RWPE1 (cell line): ENCODE measurements around the gene TNRC6B.

Source experiments
- CTCF ChIA-PET: fragments of 350-600 bp; sonication (Branson Sonifier 250); formaldehyde crosslinking; extraction: SDS; loops from one replicate; lab custom pipeline; 2021; lab: Yijun Ruan, JAX
- POLR2A ChIA-PET: fragments of 400-600 bp; formaldehyde crosslinking; extraction: SDS; loops from one replicate; lab custom pipeline; 2020; ENCODE audit warnings: antibody characterized with exemption; ENCODE audit not compliant: low non-redundant PET; lab: Yijun Ruan, JAX
- DNase-seq: peaks from one replicate; pipeline ENCODE4 v3.0.0; 2012; ENCODE audit warnings: low spot score
- H3K27ac ChIP-seq: fragments of 450-650 bp; 2 replicates; pipeline ENCODE4 v1.5.1; 2017
- TF ChIP-seq, protein P1 (sequence below): fragments of 450-650 bp; conservative IDR thresholded peaks from 2 replicates; pipeline ENCODE4 v1.5.1; 2017; ENCODE audit warnings: low read depth, mild to moderate bottlenecking

Gene TNRC6B

DNA sequence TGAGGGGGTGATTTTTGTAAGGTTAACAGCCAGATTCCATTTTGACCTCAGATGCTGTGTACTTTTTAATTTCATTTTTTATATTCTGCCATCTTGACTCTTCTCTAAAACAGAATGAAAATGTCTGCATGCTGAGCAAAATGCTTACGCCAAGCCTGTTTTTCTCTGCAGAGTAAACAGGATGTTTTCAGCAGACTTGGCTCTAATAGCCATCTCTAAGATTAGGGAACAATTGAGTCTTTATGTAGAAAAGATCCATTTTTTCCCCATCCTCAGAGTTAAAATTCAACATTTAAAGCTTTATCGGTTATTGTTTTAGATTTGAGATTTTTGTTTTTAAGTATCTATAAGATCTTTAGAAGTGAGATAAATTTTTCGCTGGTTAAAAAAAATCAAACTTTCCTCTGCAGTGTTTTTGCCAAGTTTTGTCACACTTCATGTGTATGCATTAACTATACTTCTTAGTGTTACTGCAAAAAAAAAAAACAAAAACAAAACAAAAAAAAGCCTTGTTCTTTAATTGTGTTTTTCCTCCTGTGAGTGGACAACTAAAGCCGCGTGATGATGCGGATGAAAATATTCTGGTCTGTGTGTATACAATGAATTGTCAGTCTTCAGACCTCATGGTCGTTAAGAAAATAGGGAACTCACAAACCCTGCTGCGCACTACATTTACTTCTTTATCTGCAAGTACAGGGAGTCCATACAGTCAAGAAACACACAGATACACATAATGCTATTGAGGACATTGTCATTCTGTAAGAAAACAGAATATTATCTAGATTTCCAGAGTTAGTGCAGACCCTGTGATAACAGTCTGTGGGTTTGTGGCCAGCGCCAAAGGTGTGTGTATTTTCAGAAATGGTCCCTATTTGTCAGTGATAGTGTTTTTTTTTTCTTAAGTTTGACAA, 151.1 kb downstream of the TNRC6B start:
- TF ChIP-seq, protein P1, sequence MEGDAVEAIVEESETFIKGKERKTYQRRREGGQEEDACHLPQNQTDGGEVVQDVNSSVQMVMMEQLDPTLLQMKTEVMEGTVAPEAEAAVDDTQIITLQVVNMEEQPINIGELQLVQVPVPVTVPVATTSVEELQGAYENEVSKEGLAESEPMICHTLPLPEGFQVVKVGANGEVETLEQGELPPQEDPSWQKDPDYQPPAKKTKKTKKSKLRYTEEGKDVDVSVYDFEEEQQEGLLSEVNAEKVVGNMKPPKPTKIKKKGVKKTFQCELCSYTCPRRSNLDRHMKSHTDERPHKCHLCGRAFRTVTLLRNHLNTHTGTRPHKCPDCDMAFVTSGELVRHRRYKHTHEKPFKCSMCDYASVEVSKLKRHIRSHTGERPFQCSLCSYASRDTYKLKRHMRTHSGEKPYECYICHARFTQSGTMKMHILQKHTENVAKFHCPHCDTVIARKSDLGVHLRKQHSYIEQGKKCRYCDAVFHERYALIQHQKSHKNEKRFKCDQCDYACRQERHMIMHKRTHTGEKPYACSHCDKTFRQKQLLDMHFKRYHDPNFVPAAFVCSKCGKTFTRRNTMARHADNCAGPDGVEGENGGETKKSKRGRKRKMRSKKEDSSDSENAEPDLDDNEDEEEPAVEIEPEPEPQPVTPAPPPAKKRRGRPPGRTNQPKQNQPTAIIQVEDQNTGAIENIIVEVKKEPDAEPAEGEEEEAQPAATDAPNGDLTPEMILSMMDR = no peak
- POLR2A ChIA-PET = no interaction called here
- CTCF ChIA-PET = interaction anchor here (0.6 kb wide), 1 partner anchor 14 kb away, joined by 3 read pairs; no protein-coding TSS in a partner anchor
- DNase-seq = no peak
- no peak overlapping the region for H3K27ac ChIP-seq

DNA sequence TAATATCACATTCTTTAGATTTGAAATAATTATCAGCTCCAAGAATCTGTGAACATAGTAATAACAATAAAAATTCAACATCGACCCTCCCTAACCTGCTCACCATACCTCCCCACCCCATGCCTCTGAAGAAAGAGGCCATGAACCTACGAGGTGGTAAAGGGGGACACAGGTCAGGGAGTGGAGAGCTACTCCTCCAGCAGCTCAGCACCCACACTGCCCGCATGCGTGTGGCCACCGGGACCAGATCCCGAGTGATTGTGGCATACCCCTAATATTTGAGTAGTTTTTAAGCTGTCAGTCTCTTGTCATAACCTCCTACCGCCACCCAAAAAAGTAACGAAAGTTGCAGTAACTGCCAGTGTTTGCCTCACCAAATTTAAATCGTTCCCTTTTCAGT, 151.7 kb downstream of the TNRC6B start:
- no peak overlapping the region for H3K27ac ChIP-seq
- ChIA-PET POLR2A (no interaction called here), CTCF (no interaction called here)
- DNase-seq = no peak
- TF ChIP-seq, protein P1 = no peak

DNA sequence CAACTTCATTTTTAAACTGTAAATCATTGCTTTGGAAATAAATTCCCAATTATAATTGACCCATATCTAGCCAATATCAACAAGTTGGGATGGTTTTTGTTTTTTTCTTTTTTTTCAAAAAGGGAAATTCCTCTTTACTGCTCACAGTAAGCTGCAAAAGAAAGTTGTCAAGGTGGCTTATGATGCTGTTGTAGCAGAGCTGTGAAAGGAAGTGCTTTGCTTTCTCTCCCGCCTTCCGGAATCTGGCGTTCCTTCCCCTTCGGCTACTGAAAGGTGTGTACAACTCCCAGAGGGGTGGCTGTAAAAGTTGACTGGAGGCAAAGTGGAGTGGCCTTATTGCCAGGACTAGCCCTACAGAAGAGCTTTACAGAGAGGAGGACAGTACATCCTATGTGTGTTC, 152.4 kb downstream of the TNRC6B start:
- CTCF ChIA-PET = interaction anchor here (0.6 kb wide), 1 partner anchor 34 kb away, joined by 4 read pairs; no protein-coding TSS in a partner anchor
- no peak overlapping the region for H3K27ac ChIP-seq
- POLR2A ChIA-PET = no interaction called here
- no peak for DNase-seq
- TF ChIP-seq, protein P1 = no peak

DNA sequence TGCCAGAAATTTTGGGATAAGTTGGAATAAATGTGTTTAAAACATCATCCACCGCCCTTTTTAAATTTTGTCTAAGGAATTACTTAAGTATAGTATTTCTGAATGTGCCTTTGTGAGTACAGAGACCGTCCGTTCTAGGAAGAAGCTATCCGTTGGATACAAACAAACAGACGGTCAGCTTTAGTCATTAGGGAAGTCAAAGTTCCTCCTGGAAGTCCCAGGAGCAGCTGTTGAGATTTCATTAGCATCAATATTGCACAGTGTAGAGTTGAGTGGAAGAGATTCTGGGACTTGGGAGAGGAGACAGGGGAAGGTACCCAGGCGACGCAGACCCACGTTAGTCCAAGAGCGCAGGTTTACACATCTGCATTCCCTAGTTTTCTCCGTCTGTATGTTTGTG, 152.9 kb downstream of the TNRC6B start:
- no peak for DNase-seq
- TF ChIP-seq, protein P1 = no peak
- ChIA-PET CTCF (no interaction called here), POLR2A (no interaction called here)
- no peak overlapping the region for H3K27ac ChIP-seq

DNA sequence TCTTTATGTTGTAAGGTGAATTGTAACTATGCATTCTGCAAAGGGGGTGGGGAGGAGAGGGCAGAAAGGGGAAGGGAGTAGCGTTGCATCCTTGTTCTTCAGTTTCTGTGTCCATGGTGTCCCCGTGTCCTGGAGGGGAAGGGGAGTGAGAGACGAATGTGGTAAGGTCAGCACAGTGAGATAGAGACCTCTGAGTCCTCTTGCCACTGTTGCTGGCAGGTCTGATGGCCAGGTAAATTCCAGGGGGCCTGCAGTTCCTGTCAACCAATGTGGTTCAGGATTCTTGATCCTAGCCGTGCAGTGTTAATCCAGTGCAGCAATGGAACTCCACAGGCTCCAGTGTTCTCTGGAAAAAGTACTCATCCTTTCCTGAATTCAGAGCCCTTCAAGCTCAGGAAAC, 154.0 kb downstream of the TNRC6B start:
- ChIA-PET CTCF (no interaction called here), POLR2A (no interaction called here)
- no peak for DNase-seq
- TF ChIP-seq, protein P1 = no peak
- no peak overlapping the region for H3K27ac ChIP-seq

DNA sequence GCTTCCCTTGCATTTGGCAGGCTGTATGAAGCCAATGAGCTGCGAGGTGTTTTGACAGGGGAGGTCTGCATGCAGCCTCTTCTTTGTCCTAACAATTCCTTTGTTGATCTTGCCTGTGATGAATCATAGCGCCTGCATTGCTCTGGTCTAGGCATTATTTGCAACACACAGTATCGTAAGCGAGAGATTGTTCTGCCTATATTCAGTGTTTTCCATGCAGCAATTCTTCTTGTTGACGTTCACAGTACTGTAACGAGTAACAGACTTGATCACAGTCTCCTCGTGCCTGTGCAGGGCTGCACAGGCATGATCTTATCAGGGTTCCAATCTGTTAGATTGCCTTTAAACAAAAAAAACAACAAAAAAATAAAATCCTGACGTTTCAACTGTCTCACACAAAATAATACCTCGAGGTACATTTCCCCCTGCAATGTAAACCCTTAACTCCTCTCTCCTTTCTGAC, 154.6 kb downstream of the TNRC6B start:
- H3K27ac ChIP-seq = no peak overlapping the region
- CTCF ChIA-PET = no interaction called here
- POLR2A ChIA-PET = no interaction called here
- DNase-seq = no peak
- TF ChIP-seq, protein P1 = no peak
